Articular chondrocyte of knee joint (primary cell): ENCODE measurements around the gene NOP53. TPM values are rescaled to one million over a fixed set of nuclear protein-coding genes. Genes with fewer than 3 reads are reported as not detected.

ENCODE experiments used
- small RNA-seq: library from RNA; depleted of rRNA; stranded (forward); fragments of <200 nt; gene quantifications from one replicate; pipeline ENCODE3, GENCODE V24; 2012
- total RNA-seq: library from RNA; depleted of rRNA; stranded (reverse); fragments of >200 nt; gene quantifications from 2 replicates; pipeline ENCODE4 v1.2.3, GENCODE V29; 2012

Gene NOP53
- 90.3 and 109 TPM in 2 replicates for total RNA-seq

GRCh38 chr19:47745010-47745901 lies at the start of gene NOP53:
NOP53 (plus strand) TSS chr19:47745546; CDS start chr19:47745560, 14 bp downstream.

DNA sequence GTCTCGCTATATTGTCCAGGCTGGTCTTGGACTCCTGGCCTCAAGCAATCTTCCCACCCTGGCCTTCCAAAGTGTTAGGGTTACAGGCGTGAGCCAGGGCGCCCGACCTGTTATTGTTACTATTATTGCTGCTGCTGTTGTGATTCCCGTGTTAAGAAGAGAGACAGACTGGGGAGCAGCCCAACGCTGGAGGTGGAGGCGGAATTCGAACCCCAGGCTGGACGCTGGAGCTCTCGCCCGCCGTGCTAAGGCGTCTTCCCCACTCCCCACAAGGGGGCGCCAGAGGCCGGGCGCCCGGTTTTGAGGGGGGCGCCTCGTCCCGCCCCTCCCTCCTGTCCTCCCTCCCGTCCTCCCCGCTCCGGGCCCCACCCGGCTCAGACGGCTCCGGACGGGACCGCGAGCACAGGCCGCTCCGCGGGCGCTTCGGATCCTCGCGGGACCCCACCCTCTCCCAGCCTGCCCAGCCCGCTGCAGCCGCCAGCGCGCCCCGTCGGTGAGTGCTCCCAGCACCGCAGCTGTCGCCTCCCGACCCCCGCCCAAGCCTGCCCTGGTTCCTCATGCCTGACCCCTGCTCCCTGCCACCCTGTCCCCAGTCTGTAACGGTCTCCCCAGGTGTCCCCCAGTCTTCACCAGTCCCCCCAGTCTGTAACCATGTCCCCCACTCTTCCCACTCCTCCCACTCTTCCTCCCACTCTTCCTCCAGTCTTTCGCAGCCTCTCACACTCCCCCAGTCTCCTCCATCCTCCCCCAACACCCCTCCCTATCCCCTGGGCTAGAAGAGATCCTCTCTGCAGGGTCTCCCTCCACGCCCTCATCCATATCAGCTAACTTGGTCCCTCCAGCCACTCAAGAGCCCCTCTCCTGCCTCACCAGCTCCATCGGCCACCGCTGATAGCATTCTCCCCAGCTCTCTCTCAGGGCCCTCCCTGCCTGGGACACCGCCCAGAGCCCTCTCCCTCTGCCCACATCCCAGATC lies 32.0 kb upstream of the NOP53 start, which contains the start of gene EHD2:
Gene EHD2, plus strand, starts transcription at position 377 of the 976 bp plus-strand sequence. CDS start 3,191 bp downstream, outside the sequence.

GRCh38 chr19:47778049-47778953 lies 33.0 kb downstream of the NOP53 start, which contains the start of gene SELENOW:
SELENOW (plus strand) TSS chr19:47778703; CDS start chr19:47778786, 83 bp downstream.

GRCh38 chr19:47804451-47804850 lies 59.1 kb downstream of the NOP53 start, which contains the start of gene TPRX1:
TPRX1 (minus strand) TSS chr19:47804551; CDS start chr19:47804539, 12 bp downstream.

Small RNA genes within 50 kb of the gene (small RNA-seq; reads per million reads assigned to genes)
- gene AC008745.1 (not detected), gene SNORD23 (not detected)

Other genes starting within 250 kb of the NOP53 start
- 70.5 and 81.1 TPM in 2 replicates for gene NAPA, start 230.5 kb upstream of the NOP53 start, total RNA-seq
- 0.11 and 0.13 TPM in 2 replicates for gene ZNF541, start 172.4 kb upstream of the NOP53 start, total RNA-seq
- gene BICRA, start 136.4 kb upstream of the NOP53 start, total RNA-seq, result 4.4 and 4.8 TPM in 2 replicates
- gene EHD2, start 32.1 kb upstream of the NOP53 start, total RNA-seq, result 124 and 147 TPM in 2 replicates
- gene SELENOW, start 33.2 kb downstream of the NOP53 start, total RNA-seq, result 143 and 166 TPM in 2 replicates
- gene TPRX1, start 59.0 kb downstream of the NOP53 start, total RNA-seq, result not detected in 2 replicates
- not detected in 2 replicates for gene CRX, start 76.4 kb downstream of the NOP53 start, total RNA-seq
- gene TPRX2, start 113.7 kb downstream of the NOP53 start, total RNA-seq, result not detected in 2 replicates
- gene SULT2A1, start 140.8 kb downstream of the NOP53 start, total RNA-seq, result not detected in 2 replicates
- not detected in 2 replicates for gene BSPH1, start 246.6 kb downstream of the NOP53 start, total RNA-seq
- not detected in 2 replicates for gene ELSPBP1, start 249.1 kb downstream of the NOP53 start, total RNA-seq